Occipital lobe (tissue), 2 donors: ENCODE measurements around the gene AMPD2. TPM values are rescaled to one million over a fixed set of nuclear protein-coding genes. Genes with fewer than 3 reads are reported as not detected.

Experiments used
- DNase-seq: peaks from one replicate; lab custom pipeline; 2025; lab: John Stamatoyannopoulos, UW
- total RNA-seq: library from RNA; depleted of rRNA; stranded (reverse); fragments of >200 nt; gene quantifications from one replicate; pipeline ENCODE4 v1.2.3, GENCODE V29; 2014

Gene AMPD2
- total RNA-seq, 1 donor from 2014 or later, result 49.4 TPM

DNA sequence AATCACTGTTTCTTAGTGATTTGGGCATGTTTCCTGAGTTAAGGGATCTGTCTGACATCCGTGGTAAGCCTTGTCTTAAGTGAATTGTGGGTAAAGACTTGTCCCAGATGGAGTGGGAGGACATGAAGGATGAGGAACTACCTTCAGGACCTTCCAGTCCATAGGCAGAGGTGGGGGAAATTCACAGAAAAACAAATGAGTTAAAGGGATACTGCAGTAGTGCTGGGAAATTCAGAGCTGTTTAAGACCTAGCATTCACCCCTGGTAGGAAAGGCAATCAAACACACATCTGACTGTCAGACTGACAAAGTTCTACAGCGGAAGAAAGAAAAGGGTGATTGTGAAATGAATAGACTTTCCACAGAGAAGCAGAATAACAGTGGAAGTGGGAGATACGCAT lies 3.2 kb upstream of the AMPD2 start:
- no peak for DNase-seq

DNA sequence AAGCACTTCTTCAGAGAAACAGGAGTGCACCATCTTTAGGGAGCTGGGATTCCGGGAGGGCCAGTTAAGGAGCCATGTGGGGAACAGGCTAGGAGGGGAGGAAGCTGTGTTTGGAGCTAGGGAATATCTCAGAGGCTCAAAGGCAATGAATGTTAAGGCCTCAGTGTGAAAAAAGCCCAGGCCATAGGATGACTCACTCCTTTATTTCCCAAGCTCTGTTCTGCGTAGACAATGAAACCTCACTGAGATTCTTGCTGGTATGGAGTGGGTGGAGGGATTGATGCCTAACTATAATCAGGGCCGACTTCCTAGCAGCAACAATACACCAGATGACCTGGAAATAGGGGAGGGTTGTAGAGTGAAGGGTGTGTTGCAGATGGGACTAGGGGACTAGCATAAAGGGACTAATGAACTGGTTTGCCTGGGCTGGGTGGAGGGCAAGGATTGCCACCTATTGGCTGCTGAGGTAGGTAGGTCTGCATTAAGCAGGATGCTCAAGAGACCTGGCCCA lies 2.3 kb upstream of the AMPD2 start:
- DNase-seq, result no peak

DNA sequence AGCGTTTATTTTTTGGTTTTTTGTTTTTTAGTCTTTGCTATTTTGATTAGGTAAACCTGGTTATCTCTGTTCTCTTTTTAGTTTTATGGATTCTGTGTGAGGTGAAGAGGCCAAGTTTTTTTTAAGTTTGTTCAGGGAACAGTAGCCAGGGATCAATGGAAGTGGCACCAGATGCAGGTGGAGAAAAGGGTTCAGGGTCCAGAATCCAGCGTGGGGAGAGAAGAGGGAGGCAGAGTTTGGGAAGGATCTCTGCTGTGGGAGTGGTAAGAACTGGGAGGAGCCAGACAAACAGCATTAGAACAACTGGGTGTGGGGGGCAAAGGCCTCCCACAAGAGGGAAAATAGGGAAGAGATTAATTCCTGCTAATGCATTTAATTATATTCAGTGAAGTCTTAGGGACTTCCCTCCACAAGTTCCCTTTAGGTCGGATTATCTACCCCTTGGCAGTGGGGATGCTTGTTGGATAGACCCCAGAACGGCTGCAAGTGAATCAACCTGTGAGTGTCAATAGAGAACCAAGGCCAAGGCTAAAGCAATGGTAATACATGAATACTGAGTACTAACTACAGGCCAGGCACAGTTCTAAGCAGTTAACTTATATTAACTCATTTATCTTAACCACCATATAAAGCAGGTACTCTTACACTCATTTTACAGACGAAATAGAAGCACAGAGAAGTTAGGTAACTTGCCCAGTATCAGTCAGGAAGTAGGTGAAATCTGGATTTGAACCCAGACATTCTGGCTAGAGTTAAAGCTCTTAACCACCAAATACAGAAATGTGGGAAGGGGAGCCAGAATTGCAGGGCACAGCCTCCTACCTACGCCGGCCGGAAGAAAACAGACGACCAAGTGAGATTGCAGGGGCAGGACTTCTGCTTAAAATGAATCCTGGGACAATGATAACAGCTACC lies 719 bp upstream of the AMPD2 start:
- no peak for DNase-seq

DNA sequence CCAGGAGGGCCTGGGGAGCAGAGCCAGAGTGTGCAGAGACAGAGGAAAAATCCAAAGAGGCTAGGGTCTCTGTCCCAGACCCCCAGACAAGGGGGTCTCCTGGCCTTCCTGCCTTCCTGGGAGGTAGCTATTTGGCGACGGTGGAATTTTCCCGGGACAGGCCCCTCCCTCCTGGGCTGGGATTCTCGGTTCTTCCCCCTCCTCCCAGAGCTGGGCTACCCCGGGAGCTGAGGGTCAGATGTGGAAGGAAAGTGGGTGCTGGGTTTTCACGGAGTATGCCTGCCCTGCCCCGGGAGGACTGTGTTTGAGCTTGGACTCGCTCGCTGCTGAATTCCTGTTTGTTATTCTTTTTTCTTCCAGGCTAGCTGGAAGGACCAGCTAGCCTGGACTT lies 759 bp downstream of the AMPD2 start:
- no peak for DNase-seq

DNA sequence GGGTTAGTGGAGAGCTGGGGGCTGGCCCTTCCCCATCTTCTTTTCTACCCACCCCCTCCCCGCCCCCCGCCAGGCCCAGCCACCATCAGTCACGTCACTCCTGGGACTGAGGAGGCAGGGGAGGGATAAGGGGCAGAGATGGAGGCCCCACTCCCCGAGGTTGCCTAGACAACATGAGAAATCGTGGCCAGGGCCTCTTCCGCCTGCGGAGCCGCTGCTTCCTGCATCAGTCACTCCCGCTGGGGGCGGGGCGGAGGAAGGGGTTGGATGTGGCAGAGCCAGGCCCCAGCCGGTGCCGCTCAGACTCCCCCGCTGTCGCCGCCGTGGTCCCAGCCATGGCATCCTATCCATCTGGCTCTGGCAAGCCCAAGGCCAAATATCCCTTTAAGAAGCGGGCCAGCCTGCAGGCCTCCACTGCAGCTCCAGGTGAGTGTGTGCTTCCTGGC lies 1.2 kb downstream of the AMPD2 start:
- DNase-seq, result peak; percentile 88

DNA sequence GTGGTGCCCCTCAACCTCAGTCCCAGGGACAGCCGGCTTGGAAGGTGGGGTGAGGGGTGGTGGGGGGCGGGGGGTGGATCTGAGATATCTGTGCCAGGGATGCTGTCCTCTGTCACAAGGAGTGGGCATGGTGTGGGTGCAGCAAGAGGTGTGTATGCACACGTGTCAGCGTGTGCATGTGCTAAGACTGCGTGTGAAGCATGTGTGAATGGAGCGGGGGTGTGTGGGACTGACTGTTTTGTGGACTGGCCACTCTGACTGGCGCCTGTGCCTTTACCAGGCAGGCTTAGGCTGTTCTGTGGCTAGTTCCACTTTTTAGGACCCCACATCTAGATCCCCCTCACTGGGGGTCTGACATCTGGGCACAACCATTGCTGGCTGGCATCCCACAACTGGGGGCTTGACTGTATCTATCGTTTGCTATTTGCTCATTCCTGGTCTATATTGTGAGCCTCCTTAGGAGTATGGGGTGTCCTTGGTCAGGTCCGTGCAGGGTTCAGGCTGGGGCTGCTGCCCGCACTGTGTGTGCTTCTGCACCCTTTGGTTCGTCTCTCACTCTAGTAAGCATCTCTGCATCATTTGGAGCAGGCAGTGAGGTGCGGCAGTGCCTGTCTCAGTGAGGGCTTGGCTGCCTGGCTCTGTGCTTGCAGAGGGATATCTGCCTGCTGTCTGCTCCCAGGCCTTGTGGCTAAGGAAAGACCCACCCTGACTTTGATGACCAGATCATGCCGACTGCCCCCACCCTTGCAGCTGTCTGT lies 1.9 kb downstream of the AMPD2 start:
- DNase-seq, result no peak

DNA sequence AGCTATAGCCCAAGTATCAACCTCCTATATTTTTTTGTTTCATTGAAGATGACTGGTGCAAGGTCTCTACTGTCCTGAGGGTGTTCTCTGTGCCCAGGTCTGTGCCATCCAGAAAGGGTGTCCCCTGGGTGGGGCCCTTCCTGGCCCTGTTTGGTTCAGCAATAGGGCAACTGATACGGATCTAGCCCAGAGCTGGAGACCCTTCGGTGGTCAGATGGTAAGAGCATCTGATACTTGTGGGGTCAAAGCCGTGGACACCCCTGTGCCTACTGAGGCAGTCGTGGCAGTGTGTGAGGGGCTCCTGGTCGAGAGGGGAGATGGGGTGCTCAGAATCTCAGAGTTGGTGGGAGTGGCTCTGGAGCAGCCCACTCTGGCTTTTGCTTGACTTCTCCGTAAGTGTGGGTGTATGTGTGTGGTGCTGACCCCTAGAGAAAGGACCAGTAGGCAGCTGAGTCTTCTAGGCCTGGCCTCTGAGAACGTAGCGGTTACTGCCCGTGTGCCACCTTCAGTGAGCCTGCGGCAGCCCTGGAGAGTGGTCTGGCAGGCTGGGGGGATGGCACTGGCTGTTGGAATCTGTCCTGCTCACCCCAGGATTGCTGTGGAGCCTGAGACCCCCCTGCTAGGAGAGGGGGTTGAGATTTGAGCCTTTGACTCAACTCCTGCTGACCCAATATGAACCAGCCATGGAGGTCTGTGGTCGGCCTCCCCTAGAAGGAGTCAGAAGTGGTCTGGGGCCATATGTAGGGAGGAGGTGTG lies 2.7 kb downstream of the AMPD2 start:
- no peak for DNase-seq

DNA sequence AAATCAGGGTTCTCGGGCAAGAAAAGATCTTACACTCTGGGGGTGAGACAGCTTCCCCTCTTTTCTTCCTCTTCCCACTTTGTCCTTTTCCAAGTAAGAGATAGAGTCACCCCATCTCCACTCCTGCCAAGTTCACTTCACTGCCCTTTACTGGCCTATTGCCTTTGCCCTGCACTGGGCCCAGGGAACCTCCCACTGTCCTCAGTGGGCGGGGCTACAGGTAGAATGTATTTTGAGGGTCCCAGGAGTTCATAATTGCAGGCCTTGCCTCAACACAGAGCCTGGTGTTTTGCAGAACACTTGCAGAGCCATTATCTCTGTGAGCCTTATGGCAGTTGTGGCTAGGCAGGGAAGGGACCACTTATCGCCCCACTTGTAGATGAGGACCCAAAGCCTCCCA lies 3.3 kb downstream of the AMPD2 start:
- DNase-seq, result no peak

DNA sequence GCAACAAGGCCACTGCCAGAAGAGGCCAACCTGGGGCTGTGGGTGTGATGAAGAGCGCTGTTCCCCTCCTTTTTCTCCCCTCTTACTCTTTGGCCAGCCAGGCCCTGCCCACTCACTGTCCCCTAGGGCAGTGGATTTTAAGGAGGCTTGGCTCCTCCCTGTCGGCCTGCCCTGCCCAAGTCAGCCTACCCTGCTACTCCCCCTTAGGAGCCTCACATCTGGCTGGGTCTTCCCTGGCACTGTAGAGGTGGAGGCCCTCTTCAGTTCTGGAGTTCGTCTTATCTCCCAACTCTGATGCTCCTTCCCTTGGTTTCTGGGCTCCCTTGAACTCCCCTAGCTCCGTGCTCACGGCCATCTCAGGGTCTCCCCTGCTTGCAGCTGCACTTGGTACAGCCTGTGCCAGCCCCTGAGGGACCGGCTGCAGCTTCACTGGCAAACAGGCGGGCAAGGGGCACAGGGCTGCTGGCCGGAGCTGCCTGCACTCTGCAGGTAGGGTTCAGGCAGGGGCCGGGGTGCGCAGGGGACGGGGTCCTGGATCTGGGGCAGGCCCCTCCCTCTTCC lies 4.0 kb downstream of the AMPD2 start:
- DNase-seq, result no peak

DNA sequence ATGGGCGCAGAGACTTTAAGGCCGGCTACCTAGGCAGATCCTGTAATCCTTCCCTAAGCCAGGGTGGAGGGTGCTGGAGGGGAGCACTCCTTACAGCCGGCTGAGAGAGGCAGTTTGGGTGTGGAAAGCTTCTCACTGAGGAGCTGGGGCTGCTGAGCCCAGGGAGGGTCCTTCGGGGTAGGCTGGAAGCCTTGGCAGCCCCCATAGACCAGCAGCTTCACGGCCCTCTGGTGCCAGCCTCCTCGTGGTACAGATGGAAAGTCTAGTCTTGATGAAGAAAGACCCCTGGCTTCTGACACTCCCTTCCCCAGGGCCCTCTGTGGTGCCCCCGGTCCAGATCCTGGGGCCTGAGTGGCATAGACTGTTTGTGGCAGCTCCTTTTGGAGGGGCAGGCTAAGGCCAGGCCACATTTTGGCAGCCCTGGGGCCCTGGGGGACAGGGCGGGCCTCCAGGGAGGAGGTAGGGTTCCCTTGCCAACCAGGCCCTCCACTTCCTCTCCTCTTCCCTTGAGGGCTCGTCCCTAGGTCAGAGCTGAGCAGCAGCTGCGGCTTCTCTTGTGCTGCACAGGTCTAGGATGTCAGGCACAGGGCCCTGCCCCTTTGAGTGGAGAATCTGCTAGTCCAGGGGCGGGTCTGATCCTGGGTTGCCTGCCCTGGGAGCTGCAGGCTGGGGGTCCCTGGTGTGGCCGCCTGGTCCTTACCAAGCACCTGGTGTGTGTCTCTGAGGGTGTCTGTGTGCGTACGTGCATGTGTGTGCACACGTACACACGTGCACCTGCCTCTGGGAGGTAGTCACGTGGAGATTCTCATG lies 4.8 kb downstream of the AMPD2 start:
- DNase-seq, result no peak

DNA sequence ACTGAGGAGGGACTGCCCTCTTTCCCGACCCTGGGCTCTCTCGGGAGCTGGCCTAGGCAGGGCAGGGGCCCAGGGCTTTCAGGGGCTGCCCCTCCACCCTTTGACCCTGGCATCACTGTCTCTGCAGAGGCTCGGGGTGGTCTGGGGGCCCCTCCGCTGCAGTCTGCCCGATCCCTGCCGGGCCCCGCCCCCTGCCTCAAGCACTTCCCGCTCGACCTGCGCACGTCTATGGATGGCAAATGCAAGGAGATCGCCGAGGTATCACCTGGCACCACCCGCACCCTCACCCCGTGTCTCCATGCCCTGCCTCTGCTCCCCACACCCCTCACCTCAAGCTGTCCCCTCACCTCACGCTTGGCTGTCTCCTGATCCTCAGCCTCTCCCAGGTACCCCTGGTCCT lies 5.5 kb downstream of the AMPD2 start:
- no peak for DNase-seq

DNA sequence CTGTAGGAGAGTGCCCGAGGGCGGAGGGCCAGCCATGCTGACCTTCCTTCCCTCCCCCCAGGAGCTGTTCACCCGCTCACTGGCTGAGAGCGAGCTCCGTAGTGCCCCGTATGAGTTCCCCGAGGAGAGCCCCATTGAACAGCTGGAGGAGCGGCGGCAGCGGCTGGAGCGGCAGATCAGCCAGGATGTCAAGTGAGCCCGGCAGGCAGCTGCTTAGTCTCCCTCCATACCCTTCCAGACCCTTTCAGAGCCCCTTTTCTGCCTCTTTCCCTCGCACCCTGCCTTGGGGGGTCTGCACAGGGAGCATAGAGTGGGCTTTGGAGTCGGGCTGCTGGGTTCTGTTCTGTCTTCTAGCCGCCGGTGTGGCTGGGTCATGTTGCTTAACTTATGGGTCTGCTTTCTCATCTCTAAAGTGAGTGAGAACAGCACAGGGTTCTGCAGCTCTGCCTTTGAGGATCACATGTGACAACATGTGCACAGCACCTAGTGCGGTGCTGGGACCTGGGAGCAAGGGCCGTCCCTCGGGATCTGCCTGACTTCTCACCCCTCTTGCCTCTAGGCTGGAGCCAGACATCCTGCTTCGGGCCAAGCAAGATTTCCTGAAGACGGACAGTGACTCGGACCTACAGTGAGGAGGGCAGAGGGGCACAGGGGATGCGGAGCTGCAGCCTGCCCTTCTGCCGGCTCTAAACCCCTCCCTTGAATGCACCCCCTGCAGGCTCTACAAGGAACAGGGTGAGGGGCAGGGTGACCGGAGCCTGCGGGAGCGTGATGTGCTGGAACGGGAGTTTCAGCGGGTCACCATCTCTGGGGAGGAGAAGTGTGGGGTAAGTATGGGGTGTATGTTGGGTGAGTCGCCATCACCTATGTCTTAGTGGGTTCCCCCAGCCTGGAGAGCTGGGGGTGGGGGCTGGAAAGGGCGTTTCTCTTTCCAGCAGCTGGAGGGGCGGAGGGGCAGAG lies 6.2 kb downstream of the AMPD2 start:
- no peak for DNase-seq

DNA sequence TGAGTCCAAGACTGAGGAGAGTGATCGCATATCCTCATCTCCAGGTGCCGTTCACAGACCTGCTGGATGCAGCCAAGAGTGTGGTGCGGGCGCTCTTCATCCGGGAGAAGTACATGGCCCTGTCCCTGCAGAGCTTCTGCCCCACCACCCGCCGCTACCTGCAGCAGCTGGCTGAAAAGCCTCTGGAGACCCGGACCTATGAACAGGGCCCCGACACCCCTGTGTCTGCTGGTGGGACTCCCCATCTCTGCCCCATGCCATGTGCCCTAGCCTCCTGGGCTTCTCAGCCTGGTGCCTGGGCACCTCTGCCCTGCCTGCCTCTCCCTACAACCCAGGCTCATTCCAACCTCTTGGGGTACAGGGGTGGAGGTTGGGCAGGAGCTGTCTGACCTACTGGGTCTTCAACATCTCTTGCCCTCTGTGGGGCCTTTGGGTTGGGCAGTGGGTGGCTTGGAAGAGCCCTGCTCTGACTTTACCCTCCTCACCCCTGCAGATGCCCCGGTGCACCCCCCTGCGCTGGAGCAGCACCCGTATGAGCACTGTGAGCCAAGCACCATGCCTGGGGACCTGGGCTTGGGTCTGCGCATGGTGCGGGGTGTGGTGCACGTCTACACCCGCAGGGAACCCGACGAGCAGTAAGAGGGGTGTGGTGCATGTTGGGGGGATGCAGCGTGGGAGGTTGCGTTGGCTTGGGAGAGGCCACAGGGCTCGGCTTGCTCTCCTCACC lies 7.2 kb downstream of the AMPD2 start:
- DNase-seq, result no peak

DNA sequence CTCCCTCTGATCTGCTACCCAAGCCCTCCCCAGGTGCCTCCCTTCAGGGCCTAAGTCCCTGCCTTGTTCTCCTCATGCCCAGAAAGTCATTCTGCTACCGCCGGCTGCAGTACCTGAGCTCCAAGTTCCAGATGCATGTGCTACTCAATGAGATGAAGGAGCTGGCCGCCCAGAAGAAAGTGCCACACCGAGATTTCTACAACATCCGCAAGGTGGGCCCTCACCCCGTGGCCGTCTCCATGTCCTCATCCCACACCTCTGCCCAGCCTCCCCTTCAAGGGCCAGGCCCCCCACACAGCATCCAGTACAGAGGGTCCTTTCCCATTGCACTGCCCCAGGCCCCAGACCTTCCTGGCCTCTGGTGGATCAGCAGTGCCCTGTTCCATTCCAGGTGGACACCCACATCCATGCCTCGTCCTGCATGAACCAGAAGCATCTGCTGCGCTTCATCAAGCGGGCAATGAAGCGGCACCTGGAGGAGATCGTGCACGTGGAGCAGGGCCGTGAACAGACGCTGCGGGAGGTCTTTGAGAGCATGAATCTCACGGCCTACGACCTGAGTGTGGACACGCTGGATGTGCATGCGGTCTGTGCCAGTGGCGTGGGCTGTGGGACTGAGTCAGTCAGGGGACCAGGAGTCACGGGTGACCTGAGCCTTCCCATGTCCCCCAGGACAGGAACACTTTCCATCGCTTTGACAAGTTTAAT lies 8.2 kb downstream of the AMPD2 start:
- DNase-seq, result no peak

DNA sequence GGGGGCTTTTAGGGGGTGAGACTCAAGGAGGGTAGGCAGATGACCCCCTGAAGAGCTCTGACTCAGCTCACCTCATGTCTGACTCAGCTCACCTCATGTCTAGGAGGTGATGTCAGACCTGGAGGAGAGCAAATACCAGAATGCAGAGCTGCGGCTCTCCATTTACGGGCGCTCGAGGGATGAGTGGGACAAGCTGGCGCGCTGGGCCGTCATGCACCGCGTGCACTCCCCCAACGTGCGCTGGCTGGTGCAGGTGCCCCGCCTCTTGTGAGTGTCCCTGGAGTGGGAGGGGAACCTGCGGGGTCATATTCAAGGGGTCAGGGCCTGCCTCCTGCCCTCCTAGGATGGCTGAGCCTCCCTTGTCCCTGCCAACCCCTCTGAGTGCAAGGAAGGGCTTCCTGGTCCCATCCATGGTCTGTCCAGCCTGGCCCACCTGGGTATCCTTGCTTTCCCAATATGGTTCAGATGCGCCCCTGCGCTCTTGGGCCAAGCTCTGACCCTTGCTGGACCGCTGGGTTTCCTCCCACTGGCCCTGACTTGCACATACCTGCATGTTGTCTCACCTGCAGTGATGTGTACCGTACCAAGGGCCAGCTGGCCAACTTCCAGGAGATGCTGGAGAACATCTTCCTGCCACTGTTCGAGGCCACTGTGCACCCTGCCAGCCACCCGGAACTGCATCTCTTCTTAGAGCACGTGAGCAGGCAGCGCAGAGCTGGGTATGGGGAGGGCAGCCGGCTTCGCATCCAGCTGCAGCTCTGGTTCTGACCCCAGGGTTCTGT lies 9.1 kb downstream of the AMPD2 start:
- DNase-seq, result no peak

DNA sequence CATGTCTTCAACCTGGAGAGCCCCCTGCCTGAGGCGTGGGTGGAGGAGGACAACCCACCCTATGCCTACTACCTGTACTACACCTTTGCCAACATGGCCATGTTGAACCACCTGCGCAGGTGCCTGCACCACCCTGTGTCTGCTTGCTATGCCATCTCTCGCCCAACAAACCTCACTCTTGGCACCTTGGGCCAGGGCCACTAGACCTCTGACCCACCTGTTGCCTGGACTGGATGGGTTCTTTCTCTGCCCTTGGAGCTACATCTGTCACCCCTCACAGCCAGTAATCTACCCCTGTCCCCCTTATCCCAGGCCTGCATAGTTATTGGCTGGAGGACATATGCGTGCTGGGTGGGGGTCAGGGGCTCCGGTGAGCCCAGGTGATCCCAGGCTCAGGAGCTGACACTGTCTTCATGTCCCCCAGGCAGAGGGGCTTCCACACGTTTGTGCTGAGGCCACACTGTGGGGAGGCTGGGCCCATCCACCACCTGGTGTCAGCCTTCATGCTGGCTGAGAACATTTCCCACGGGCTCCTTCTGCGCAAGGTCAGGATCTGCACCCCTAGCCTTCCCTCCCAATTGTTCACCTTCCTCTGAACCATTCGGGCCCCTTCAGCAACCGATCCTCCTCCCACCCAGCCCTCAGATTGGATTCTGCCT lies 9.9 kb downstream of the AMPD2 start:
- DNase-seq, result no peak
